ENCODE results near the gene EBLN1. TPM values are rescaled to one million over a fixed set of nuclear protein-coding genes. Genes with fewer than 3 reads are reported as not detected.

EBLN1 gene
- total RNA-seq, 4 donors from 2014 or later: not detected

- DNase-seq (ENCODE audit: extremely low spot score): no peak
- Histone ChIP-seq H3K4me3 (peak overlapping the region; percentile 67 to 76 (median 70)), H3K4me1 (peaks cover 3 to 10% (median 8%) of the 10 kb centered on the region in 4 donors), H3K36me3 (no peaks in the 10 kb centered on the region), H3K27ac (replicated peaks in 1 of 4) (peak overlapping the region; percentile 90 to 96 (median 92)), H3K9me3 (no peaks in the 10 kb centered on the region), H3K27me3 (no peaks in the 10 kb centered on the region)
- intact Hi-C loops (cut with DNase I): loop anchor here (5.0 kb wide), 2 partner anchors 93 to 227 kb away; partner anchors contain the start of genes BMI1 and DNAJC1
- TF ChIP-seq EP300 (IDR thresholded peaks at IDR 0.05) (no peak), POLR2AphosphoS5 (IDR thresholded peaks at IDR 0.05) (no peak)
- 1% methylated on average over 6 of the region's 6 CpGs for WGBS
Observed at GRCh38 chr10:22229802-22230157, 12.0 kb upstream of the EBLN1 start.

GRCh38 chr10:22228943-22229801, 11.4 kb upstream of the EBLN1 start:
- intact Hi-C loops (cut with DNase I): loop anchor here (5.0 kb wide), 2 partner anchors 93 to 227 kb away; partner anchors contain the start of genes BMI1 and DNAJC1
- Histone ChIP-seq H3K36me3 (no peaks in the 10 kb centered on the region), H3K9me3 (no peaks in the 10 kb centered on the region), H3K27me3 (no peaks in the 10 kb centered on the region), H3K4me1 (peaks cover 3 to 10% (median 8%) of the 10 kb centered on the region in 4 donors), H3K27ac (replicated peaks in 1 of 4) (peak overlapping the region; percentile 90 to 96 (median 92)), H3K4me3 (peak overlapping the region; percentile 67 to 76 (median 70))
- under 1% methylated on average over 21 of the region's 65 CpGs for WGBS
- TF ChIP-seq EP300 (IDR thresholded peaks at IDR 0.05) (no peak), POLR2AphosphoS5 (IDR thresholded peaks at IDR 0.05) (peak; percentile 65 to 75)
- peak; percentile 97 for DNase-seq (ENCODE audit: extremely low spot score)

- TF ChIP-seq POLR2A (IDR thresholded peaks at IDR 0.05; ENCODE audit: low read depth) (no peak), CTCF (IDR thresholded peaks at IDR 0.05) (no peak), EP300 (IDR thresholded peaks at IDR 0.05) (no peak), POLR2AphosphoS5 (IDR thresholded peaks at IDR 0.05) (no peak)
- H3K27ac ChIP-seq (replicated peaks in 1 of 4): peak overlapping the region; percentile 90 to 96 (median 92)
- intact Hi-C loops (cut with DNase I): loop anchor here (5.0 kb wide), 2 partner anchors 94 to 226 kb away; partner anchors contain the start of genes BMI1 and DNAJC1
- H3K36me3 ChIP-seq: no peaks in the 10 kb centered on the region
- H3K27me3 ChIP-seq: no peaks in the 10 kb centered on the region
- no peaks in the 10 kb centered on the region for H3K9me3 ChIP-seq
- DNase-seq (ENCODE audit: extremely low spot score): no peak
- peaks cover 3 to 10% (median 8%) of the 10 kb centered on the region in 4 donors for H3K4me1 ChIP-seq
- peak overlapping the region; percentile 67 to 76 (median 70) for H3K4me3 ChIP-seq
- 44% methylated on average over 9 of the region's 9 CpGs for WGBS
Observed at GRCh38 chr10:22228167-22228938, 10.5 kb upstream of the EBLN1 start.

- DNase-seq (ENCODE audit: extremely low spot score): no peak
- intact Hi-C loops (cut with DNase I): loop anchor here (5.0 kb wide), 2 partner anchors 96 to 224 kb away; partner anchors contain the start of genes BMI1 and DNAJC1
- H3K36me3 ChIP-seq: no peaks in the 10 kb centered on the region
- peaks cover 3 to 10% (median 8%) of the 10 kb centered on the region in 4 donors for H3K4me1 ChIP-seq
- WGBS: 82% methylated on average over 2 of the region's 2 CpGs
- H3K27me3 ChIP-seq: no peaks in the 10 kb centered on the region
- H3K9me3 ChIP-seq: no peaks in the 10 kb centered on the region
- TF ChIP-seq EP300 (IDR thresholded peaks at IDR 0.05) (no peak), CTCF (IDR thresholded peaks at IDR 0.05) (no peak), POLR2A (IDR thresholded peaks at IDR 0.05; ENCODE audit: low read depth) (no peak), POLR2AphosphoS5 (IDR thresholded peaks at IDR 0.05) (no peak)
- H3K4me3 ChIP-seq: no peak overlapping the region
- H3K27ac ChIP-seq (replicated peaks in 1 of 4): no peak overlapping the region
Observed at GRCh38 chr10:22226599-22226998, 8.8 kb upstream of the EBLN1 start.

- intact Hi-C loops (cut with DNase I): no loop called here
- Histone ChIP-seq H3K36me3 (no peaks in the 10 kb centered on the region), H3K27me3 (no peaks in the 10 kb centered on the region), H3K4me3 (no peak overlapping the region), H3K4me1 (no peaks in the 10 kb centered on the region), H3K9me3 (no peaks in the 10 kb centered on the region), H3K27ac (replicated peaks in 1 of 4) (no peak overlapping the region)
- 93% methylated on average over 5 of the region's 5 CpGs for WGBS
- TF ChIP-seq EP300 (IDR thresholded peaks at IDR 0.05): no peak
- TF ChIP-seq POLR2A (IDR thresholded peaks at IDR 0.05; ENCODE audit: low read depth): no peak
- no peak for TF ChIP-seq POLR2AphosphoS5 (IDR thresholded peaks at IDR 0.05)
- no peak for TF ChIP-seq CTCF (IDR thresholded peaks at IDR 0.05)
- DNase-seq (ENCODE audit: extremely low spot score): no peak
Observed at GRCh38 chr10:22222236-22223190, 4.7 kb upstream of the EBLN1 start.

Measured in esophagus muscularis mucosa (tissue), 4 donors.